ENCODE results near the gene CNTN1. TPM values are rescaled to one million over a fixed set of nuclear protein-coding genes. Genes with fewer than 3 reads are reported as not detected.

The CNTN1 gene
- total RNA-seq, 1 experiment from 2014 or later: 3.0 TPM

DNA sequence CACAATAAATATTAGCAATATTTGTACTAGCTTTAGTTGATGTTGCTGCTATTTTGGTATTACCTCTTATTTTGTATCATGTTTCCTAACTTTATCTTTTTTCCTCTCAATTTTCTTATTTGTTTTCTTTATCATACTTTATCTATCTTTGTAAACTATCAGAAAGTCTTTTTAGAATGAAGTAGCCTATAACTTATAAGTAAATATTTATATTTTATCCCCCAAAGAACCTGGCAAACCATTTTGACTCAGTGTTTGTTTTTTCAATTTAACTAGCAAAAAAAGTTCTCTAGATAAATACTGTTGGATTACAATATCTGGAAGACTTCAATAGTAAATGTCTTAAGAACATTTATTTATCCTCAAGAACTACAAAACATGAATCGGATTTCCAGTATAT is 360.2 kb downstream of the CNTN1 start:
- BruUV-seq (replicated peaks): no TSS peak
- DNase-seq (ENCODE audit: low read depth, low spot score) (no peak), ATAC-seq (no peak)
- no peaks in the 10 kb centered on the region for H3K79me2 ChIP-seq (ENCODE audit: insufficient read depth, low read length)
- no peak overlapping the region for H3K4me3 ChIP-seq (replicated peaks in 1 of 2; ENCODE audit: low read depth in 1 of 2, low read length in 2 of 2)
- no peaks in the 10 kb centered on the region for H3K9me2 ChIP-seq (ENCODE audit: insufficient read depth)
- no peaks in the 10 kb centered on the region for H4K20me1 ChIP-seq (ENCODE audit: insufficient read depth)
- ChIA-PET POLR2A (no interaction called here), RAD21 (ENCODE audit: low non-redundant PET in 1 of 2, low total read pairs in 2 of 2, uncharacterized antibody in 2 of 2, unreplicated experiment in 2 of 2) (no interaction called here), CTCF (no interaction called here)
- H3K27ac ChIP-seq (ENCODE audit: low read depth, low read length): no peak overlapping the region
- H3K4me1 ChIP-seq (ENCODE audit: control insufficient read depth in 1 of 2, insufficient read depth in 2 of 2, low read length in 2 of 2): no peaks in the 10 kb centered on the region
- H3K4me2 ChIP-seq (ENCODE audit: low read length): no peak overlapping the region
- no peaks in the 10 kb centered on the region for H3K27me3 ChIP-seq (ENCODE audit: insufficient read depth, low read length)
- TF ChIP-seq, protein P1, sequence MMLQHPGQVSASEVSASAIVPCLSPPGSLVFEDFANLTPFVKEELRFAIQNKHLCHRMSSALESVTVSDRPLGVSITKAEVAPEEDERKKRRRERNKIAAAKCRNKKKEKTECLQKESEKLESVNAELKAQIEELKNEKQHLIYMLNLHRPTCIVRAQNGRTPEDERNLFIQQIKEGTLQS (IDR thresholded peaks at IDR 0.05): no peak
- TF ChIP-seq POLR2A (IDR thresholded peaks at IDR 0.05; ENCODE audit: borderline replicate concordance, extremely low read depth, insufficient read depth, insufficient read length): no peak
- TF ChIP-seq FOSL1 (IDR thresholded peaks at IDR 0.05; ENCODE audit: low read depth): no peak
- TF ChIP-seq SRF (IDR thresholded peaks at IDR 0.05; ENCODE audit: low read depth): no peak
- no peak for TF ChIP-seq EZH2phosphoT487 (IDR thresholded peaks at IDR 0.05; ENCODE audit: borderline replicate concordance)
- TF ChIP-seq JUND (IDR thresholded peaks at IDR 0.05): no peak
- TF ChIP-seq ZNF274 (IDR thresholded peaks at IDR 0.05; ENCODE audit: low read depth, low read length): no peak
- H3K9ac ChIP-seq (ENCODE audit: low read length): no peak overlapping the region
- H3K36me3 ChIP-seq (ENCODE audit: control insufficient read depth in 1 of 2, insufficient read depth in 2 of 2, low read length in 2 of 2): no peaks in the 10 kb centered on the region
- intact Hi-C loops (cut with micrococcal nuclease): no loop called here
- H2AFZ ChIP-seq (ENCODE audit: low read depth, low read length, poor library complexity, severe bottlenecking): no peak overlapping the region
- no peaks in the 10 kb centered on the region for H3K9me3 ChIP-seq (ENCODE audit: control insufficient read depth in 1 of 2, insufficient read depth in 1 of 2, low read depth in 1 of 2, low read length in 2 of 2)

DNA sequence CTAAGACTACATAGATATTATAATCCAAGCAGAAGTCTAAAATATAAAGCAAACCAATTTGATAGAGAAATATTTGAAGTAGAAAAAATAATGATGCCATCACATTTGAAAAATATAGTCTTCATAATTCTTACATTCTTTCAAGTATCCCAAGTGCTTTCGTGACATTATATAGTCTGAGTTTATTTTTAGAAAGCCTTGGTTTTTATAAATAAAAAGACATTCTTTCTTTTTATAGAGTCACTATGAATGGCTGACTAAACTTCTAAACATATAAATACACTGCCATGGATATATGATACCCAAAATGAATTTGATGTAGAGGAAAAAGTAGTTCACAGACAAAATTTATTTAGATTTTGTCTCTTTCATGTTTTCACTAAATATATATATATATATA is 360.8 kb downstream of the CNTN1 start:
- DNase-seq (ENCODE audit: low read depth, low spot score): no peak
- POLR2A ChIA-PET: no interaction called here

More for the DNA sequence above, 360.8 kb downstream of the CNTN1 start:
- TF ChIP-seq ELF1 (IDR thresholded peaks at IDR 0.05; ENCODE audit: borderline replicate concordance, low read depth) (no peak), TCF7L2 (IDR thresholded peaks at IDR 0.05; ENCODE audit: borderline replicate concordance, extremely low read depth, insufficient read depth, insufficient read length) (no peak), SRF (IDR thresholded peaks at IDR 0.05; ENCODE audit: low read depth) (no peak), CBX3 (IDR thresholded peaks at IDR 0.05; ENCODE audit: low read depth) (no peak), POLR2A (IDR thresholded peaks at IDR 0.05; ENCODE audit: borderline replicate concordance, extremely low read depth, insufficient read depth, insufficient read length) (no peak), FOSL1 (IDR thresholded peaks at IDR 0.05; ENCODE audit: low read depth) (no peak), ZFX (IDR thresholded peaks at IDR 0.05) (no peak)
- TF ChIP-seq, protein P2, sequence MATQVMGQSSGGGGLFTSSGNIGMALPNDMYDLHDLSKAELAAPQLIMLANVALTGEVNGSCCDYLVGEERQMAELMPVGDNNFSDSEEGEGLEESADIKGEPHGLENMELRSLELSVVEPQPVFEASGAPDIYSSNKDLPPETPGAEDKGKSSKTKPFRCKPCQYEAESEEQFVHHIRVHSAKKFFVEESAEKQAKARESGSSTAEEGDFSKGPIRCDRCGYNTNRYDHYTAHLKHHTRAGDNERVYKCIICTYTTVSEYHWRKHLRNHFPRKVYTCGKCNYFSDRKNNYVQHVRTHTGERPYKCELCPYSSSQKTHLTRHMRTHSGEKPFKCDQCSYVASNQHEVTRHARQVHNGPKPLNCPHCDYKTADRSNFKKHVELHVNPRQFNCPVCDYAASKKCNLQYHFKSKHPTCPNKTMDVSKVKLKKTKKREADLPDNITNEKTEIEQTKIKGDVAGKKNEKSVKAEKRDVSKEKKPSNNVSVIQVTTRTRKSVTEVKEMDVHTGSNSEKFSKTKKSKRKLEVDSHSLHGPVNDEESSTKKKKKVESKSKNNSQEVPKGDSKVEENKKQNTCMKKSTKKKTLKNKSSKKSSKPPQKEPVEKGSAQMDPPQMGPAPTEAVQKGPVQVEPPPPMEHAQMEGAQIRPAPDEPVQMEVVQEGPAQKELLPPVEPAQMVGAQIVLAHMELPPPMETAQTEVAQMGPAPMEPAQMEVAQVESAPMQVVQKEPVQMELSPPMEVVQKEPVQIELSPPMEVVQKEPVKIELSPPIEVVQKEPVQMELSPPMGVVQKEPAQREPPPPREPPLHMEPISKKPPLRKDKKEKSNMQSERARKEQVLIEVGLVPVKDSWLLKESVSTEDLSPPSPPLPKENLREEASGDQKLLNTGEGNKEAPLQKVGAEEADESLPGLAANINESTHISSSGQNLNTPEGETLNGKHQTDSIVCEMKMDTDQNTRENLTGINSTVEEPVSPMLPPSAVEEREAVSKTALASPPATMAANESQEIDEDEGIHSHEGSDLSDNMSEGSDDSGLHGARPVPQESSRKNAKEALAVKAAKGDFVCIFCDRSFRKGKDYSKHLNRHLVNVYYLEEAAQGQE (IDR thresholded peaks at IDR 0.05; ENCODE audit: low read depth): no peak
- TF ChIP-seq, protein P3, sequence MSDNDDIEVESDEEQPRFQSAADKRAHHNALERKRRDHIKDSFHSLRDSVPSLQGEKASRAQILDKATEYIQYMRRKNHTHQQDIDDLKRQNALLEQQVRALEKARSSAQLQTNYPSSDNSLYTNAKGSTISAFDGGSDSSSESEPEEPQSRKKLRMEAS (IDR thresholded peaks at IDR 0.05): no peak
- Histone ChIP-seq H3K27ac (ENCODE audit: low read depth, low read length) (no peak overlapping the region), H3K79me2 (ENCODE audit: insufficient read depth, low read length) (no peaks in the 10 kb centered on the region), H3K9me2 (ENCODE audit: insufficient read depth) (no peaks in the 10 kb centered on the region), H3K4me3 (replicated peaks in 1 of 2; ENCODE audit: low read depth in 1 of 2, low read length in 2 of 2) (no peak overlapping the region), H2AFZ (ENCODE audit: low read depth, low read length, poor library complexity, severe bottlenecking) (no peak overlapping the region), H3K9me3 (ENCODE audit: control insufficient read depth in 1 of 2, insufficient read depth in 1 of 2, low read depth in 1 of 2, low read length in 2 of 2) (no peaks in the 10 kb centered on the region), H3K36me3 (ENCODE audit: control insufficient read depth in 1 of 2, insufficient read depth in 2 of 2, low read length in 2 of 2) (no peaks in the 10 kb centered on the region), H3K4me1 (ENCODE audit: control insufficient read depth in 1 of 2, insufficient read depth in 2 of 2, low read length in 2 of 2) (no peaks in the 10 kb centered on the region), H3K9ac (ENCODE audit: low read length) (no peak overlapping the region), H3K27me3 (ENCODE audit: insufficient read depth, low read length) (no peaks in the 10 kb centered on the region), H4K20me1 (ENCODE audit: insufficient read depth) (no peaks in the 10 kb centered on the region), H3K4me2 (ENCODE audit: low read length) (no peak overlapping the region)
- CTCF ChIA-PET: no interaction called here
- no peak for ATAC-seq
- no TSS peak for BruUV-seq (replicated peaks)
- intact Hi-C loops (cut with micrococcal nuclease): no loop called here
- RAD21 ChIA-PET (ENCODE audit: low non-redundant PET in 1 of 2, low total read pairs in 2 of 2, uncharacterized antibody in 2 of 2, unreplicated experiment in 2 of 2): no interaction called here

Measured in HCT116 (cell line).